Measurements from ENCODE around the gene GJA3.

DNA sequence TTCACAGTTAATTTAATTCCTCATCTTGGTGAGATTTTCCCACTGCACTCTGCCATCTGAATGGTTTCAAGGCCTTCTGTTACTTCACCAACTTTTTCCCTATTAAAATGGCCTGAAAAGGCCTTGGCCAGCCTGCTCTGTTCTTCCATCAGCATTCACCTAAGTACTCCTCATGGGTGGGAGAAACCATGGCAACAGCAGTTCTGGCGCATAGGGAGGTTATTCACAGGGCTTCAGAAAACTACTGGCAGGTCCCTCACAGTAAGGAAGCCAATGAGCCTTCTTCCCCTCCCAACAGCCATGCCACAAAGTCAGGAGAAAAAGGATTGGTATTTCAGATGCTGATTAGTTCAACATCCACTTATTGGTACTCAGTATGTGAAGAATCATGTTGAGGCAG lies 49.1 kb upstream of the GJA3 start:
- TF ChIP-seq CTCF (IDR thresholded peaks at IDR 0.05 in 2 of 3, conservative IDR thresholded peaks at IDR 0.05 in 1 of 3; ENCODE audit: control insufficient read depth in 2 of 3, extremely low read depth in 1 of 3, insufficient read depth in 1 of 3, low read depth in 3 of 3, low read length in 3 of 3): no peak
- no peak for TF ChIP-seq HDGF (IDR thresholded peaks at IDR 0.05)
- TF ChIP-seq MTA2 (IDR thresholded peaks at IDR 0.05; ENCODE audit: low read depth): no peak
- no peak for TF ChIP-seq POLR2A (IDR thresholded peaks at IDR 0.05; ENCODE audit: low read depth, low read length)
- TF ChIP-seq FOXM1 (IDR thresholded peaks at IDR 0.05; ENCODE audit: low read depth, low read length): no peak
- no peak for TF ChIP-seq TCF12 (IDR thresholded peaks at IDR 0.05; ENCODE audit: low read depth, low read length)
- TF ChIP-seq ASH2L (IDR thresholded peaks at IDR 0.05; ENCODE audit: borderline replicate concordance, low read depth): no peak
- no peak for TF ChIP-seq E2F4 (IDR thresholded peaks at IDR 0.05; ENCODE audit: low read depth, low read length)
- TF ChIP-seq EZH2 (IDR thresholded peaks at IDR 0.05; ENCODE audit: borderline replicate concordance, control insufficient read depth, low read depth, low read length): no peak
- TF ChIP-seq MYC (IDR thresholded peaks at IDR 0.05; ENCODE audit: insufficient read depth, insufficient read length, insufficient replicate concordance, low read length, severe bottlenecking): no peak
- no peak for TF ChIP-seq POLR2AphosphoS5 (IDR thresholded peaks at IDR 0.05; ENCODE audit: low read length)
- TF ChIP-seq BHLHE40 (IDR thresholded peaks at IDR 0.05; ENCODE audit: borderline replicate concordance in 1 of 2, low read depth in 2 of 2, low read length in 1 of 2): no peak
- TF ChIP-seq JUND (IDR thresholded peaks at IDR 0.05; ENCODE audit: low read depth, low read length): no peak

All from GM12878 (cell line).